Spleen (tissue), 7 donors: ENCODE data around the gene GNL1.

Source experiments
- POLR2A ChIP-seq, 3 donors: fragments of 450-650 bp; IDR thresholded peaks; one replicate each; pipeline ENCODE4 v1.5.1; 2017; ENCODE audit warnings: antibody characterized with exemption in 3 of 3, mild to moderate bottlenecking in 1 of 3
- POLR2AphosphoS5 ChIP-seq, 3 donors: sonication (generic); formaldehyde crosslinking; IDR thresholded peaks; one replicate each; pipeline ENCODE4 v1.5.1; 2017; ENCODE audit warnings: antibody characterized with exemption in 3 of 3
- TF ChIP-seq, protein P1 (sequence below), 11 experiments: fragments of 200-600 bp in 7 of 11; fragments of 450-650 bp in 4 of 11; sonication (generic) in 4 of 11; IDR thresholded peaks in 8 of 11; conservative IDR thresholded peaks in 3 of 11; 1 replicate in 7 of 11; 2 replicates in 4 of 11; pipeline versions ENCODE4 v1.4.0 to v1.8.0; 2016 to 2021; ENCODE audit warnings: antibody characterized with exemption in 11 of 11, inconsistent platforms in 4 of 11, mild to moderate bottlenecking in 1 of 11
- donor health status: DM: no; HTN: no; CAD: no; lungs with moderate emphysema.
- donor health status: DM: no; HTN: no; CAD: no.
- donor health status: DM: no; HTN: no; CAD: no.

DNA sequence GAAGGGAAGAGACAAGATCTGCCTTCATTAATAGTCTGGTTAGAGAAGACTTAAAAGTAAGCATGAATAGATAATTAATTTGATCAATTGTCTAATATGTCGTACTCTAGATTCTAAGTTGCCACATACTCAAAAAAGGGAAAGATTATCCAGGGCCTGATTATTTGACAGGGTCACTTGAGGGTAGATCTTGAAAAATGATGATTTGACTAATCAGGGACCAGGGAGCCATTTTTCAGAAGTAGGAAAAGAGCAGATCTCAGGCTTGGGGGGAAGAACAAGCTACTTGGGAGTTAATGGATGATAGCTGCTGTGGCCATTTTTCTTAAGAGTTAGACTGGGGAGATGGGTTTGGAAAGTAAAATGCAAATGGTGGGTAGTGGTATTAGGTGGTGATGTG is 36.0 kb upstream of the GNL1 start:
- TF ChIP-seq, protein P1, sequence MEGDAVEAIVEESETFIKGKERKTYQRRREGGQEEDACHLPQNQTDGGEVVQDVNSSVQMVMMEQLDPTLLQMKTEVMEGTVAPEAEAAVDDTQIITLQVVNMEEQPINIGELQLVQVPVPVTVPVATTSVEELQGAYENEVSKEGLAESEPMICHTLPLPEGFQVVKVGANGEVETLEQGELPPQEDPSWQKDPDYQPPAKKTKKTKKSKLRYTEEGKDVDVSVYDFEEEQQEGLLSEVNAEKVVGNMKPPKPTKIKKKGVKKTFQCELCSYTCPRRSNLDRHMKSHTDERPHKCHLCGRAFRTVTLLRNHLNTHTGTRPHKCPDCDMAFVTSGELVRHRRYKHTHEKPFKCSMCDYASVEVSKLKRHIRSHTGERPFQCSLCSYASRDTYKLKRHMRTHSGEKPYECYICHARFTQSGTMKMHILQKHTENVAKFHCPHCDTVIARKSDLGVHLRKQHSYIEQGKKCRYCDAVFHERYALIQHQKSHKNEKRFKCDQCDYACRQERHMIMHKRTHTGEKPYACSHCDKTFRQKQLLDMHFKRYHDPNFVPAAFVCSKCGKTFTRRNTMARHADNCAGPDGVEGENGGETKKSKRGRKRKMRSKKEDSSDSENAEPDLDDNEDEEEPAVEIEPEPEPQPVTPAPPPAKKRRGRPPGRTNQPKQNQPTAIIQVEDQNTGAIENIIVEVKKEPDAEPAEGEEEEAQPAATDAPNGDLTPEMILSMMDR (IDR thresholded peaks at IDR 0.05 in 8 of 11, conservative IDR thresholded peaks at IDR 0.05 in 3 of 11), result no peak
- no peak for TF ChIP-seq POLR2AphosphoS5 (IDR thresholded peaks at IDR 0.05)
- no peak for TF ChIP-seq POLR2A (IDR thresholded peaks at IDR 0.05)
